A549 treated with DMSO at 1 μM for 4 hours (cell line): ENCODE data around the gene PRSS48. TPM values are rescaled to one million over a fixed set of nuclear protein-coding genes. Genes with fewer than 3 reads are reported as not detected.

ENCODE experiments used
- total RNA-seq: library from RNA; stranded (reverse); fragments of 200-300 nt; extraction: Qiagen RNA extraction; gene quantifications from 5 replicates; pipeline ENCODE4 v1.2.3, GENCODE V29; 2022; ENCODE audit warnings: low read depth

Gene PRSS48, protein sequence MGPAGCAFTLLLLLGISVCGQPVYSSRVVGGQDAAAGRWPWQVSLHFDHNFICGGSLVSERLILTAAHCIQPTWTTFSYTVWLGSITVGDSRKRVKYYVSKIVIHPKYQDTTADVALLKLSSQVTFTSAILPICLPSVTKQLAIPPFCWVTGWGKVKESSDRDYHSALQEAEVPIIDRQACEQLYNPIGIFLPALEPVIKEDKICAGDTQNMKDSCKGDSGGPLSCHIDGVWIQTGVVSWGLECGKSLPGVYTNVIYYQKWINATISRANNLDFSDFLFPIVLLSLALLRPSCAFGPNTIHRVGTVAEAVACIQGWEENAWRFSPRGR
- not detected in 5 replicates for total RNA-seq

DNA sequence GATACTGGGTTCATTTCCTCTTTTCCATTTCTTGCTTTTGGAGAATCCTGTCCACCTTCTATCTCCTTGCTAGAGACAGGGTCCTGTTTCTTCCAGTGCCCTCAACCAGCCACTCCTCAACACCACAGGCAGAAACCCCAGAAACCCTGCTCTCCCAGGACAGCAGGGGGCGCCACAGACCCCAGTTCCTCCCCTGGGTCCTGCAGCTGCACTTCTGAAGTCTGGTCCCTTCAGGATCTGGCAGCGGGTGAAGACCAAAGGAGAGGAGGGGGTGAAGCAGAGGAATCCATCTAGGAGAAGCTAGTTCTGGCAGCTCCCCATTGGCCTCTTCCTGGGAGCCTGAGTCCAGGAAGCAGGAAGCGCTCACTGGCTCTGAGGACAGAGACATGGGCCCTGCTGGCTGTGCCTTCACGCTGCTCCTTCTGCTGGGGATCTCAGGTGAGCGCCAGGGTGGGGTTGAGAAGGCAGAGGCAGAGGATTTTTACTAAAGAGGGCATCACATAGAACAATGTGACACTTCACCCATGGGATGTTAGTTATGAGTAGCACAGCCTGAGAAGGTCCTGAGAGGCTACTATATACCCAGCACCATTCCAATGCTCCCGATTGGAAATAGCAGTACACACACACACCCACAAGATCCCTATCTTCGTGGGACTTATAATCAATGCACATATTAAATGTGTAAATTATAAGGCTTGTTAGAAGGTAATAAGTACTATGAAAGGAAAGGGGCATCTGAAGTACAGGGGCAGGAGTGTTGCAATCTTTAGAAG is at the start of gene PRSS48:
Gene PRSS48 (plus strand): TSS at position 375 of the 776 bp plus-strand sequence. CDS start 12 bp downstream, at position 387.

DNA sequence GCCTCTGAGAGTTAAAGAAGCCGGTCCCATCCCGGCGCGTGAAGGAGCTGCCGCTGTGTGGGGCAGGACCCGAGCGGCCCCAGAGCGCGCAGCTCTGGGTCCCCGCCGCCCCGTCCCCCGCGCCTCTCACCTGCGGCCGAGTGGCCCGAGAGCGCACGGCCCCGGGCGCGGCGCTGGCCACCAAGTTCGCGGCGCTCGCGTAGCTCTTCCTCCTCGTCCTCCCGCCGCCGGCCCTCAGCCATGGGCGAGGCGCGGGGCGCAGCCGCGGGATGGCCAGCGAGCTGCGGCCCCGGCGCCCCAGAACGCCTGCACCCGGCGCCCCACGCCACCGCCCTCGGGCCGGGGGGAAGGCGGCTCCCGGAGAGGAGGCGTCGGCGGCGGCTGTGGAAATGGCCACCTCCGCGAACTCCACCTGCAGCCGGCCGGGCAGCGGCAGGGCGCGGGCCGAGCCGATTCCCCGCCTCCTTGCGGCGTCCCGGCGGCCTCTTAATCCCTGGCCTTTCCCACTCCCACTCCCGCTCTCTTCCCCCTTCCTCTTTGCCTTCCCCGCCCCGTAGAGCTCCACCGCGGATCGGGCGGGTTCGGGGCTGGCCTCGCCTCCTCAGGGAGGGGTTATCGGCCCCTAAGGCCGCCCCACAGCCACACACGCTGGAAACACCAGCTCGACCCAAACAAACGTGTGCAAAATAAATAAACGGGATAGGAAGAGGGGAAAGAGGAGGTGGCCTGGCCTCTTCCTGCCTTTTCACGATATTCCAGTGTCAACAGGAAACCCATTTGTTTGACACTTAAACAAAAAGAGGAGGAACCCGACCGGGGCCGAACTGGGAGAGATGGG is 48.4 kb downstream of the PRSS48 start, which contains the start of gene SH3D19:
Gene SH3D19 (minus strand): TSS at position 495 of the 838 bp plus-strand sequence. CDS start 253 bp downstream, at position 242.

Other genes with a start within 250 kb of the PRSS48 start
- 1,560 to 1,841 TPM (median 1,695 TPM) in 5 replicates for gene RPS3A, start 177.5 kb upstream of the PRSS48 start, total RNA-seq
- 27.0 to 36.5 TPM (median 28.1 TPM) in 5 replicates for gene SH3D19, start 48.4 kb downstream of the PRSS48 start, total RNA-seq
- 0.08 to 0.32 TPM (median 0.18 TPM) in 5 replicates for gene FHIP1A, start 132.0 kb downstream of the PRSS48 start, total RNA-seq